HG03378 (cell line): Measurements from ENCODE around the gene EIF3L.

ENCODE experiments used
- ATAC-seq: cut with Tn5 transposase; IDR thresholded peaks from one replicate; pipeline ENCODE4 v1.9.1; 2021; ENCODE audit warnings: mild to moderate bottlenecking, moderate library complexity; ENCODE audit not compliant: unreplicated experiment

Gene EIF3L

DNA sequence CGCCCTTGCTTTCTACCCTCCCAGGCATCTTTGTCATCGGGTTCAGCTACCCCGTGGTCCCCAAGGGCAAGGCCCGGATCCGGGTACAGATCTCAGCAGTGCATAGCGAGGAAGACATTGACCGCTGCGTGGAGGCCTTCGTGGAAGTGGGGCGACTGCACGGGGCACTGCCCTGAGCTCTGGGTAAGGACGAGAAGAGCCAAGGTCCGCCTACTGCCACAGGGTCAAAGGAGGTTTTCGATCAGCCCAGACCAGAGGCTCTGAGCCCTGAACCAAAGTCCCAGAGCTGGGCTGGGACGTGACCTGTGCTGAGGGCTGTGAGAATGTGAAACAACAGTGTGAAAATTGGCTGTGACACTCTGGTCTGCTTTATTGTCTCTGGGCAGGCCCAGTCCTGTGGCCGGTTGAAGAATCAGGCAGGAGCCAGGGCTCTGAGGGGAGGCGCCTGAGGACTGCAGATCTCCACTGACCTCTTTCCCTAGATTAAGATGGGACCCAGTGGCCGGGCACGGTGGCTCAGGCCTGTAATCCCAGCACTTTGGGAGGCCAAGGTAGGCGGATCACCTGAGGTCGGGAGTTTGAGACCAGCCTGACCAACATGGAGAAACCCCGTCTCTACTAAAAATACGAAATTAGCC is 32.6 kb upstream of the EIF3L start:
- no peak for ATAC-seq

DNA sequence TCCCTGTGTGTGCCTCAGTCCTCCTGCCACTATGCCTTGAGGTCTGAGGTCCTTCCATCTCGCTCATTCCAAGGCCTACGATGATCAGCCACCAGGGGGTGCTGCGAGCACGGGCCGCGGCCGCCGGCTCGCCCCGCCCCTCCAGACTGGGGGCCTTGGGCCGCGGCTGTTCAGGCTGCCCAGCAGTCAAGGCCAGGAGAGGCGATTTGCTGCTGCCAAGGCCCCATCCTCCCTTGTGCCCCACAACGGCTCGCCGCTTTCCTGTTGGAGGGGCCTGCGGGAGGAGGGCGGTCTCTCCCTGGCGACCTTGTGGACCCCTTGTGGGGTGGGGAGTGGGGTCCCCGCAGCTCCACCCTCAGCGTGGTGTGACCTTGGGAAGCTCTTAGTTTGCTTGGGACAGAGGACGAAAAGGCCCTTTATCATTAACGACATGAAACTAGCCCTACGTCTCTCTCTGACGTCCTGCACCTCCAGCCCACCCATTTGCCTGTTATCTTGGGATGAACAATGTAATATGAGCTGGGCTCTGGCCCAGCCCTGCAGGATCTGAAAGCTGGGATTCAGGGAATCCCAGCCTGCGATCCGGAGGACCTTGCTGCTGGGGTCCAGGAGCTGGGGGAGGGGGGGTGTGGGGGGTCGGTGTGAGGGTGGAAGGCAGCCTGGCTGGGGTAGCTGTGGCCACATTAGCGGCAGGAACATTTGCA is 31.4 kb upstream of the EIF3L start:
- no peak for ATAC-seq

DNA sequence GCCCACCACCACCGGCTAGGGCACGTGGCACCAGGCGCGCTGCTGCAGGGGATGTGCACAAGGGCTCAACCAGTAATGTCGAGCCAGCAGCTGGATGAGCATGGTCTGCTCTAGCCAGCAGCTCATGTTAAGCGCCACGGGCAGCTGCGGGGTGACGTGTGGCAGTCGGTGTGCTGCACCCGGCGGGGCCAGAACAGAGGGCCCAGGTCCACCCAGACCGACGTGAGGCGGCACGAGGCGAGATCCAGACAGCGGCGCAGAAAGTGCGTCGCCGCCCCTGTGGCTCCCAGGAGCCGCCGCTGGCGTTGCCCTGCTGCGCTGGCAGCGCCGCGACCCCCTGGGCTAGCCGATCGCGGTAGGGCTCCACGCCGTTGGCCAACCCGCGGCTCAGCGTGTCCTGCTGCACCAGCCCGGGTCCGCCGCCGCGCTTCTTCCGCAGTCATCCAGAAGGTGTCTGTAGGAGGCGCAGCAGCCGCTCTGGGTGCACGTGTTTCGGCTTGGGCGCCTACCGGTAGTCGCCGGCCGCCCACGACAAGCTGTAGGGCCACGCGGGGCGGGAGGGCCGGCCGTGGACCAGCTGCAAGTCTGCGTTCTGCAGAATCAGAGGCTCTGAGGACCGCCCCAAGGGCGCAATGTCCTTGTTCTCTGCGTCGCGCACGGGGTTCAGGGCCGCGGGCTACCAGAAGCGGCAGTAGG is 30.7 kb upstream of the EIF3L start:
- ATAC-seq: no peak

DNA sequence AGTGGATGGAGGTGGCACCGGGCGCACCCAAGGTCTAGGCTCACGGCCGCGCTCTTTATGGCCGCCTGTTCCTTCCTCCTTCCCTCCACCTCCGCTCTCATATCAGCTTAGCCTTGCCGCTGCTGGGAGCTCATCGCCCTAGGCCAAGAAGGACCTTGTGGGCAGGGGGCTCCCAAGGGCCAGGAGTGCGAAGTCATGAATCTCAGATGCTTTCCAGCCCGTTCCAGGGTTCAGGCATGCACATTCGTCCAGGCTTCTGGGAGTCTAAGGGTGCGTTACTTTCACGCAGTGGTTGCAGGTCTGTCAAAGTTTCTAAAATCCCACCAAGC is 30.1 kb upstream of the EIF3L start:
- ATAC-seq: no peak

DNA sequence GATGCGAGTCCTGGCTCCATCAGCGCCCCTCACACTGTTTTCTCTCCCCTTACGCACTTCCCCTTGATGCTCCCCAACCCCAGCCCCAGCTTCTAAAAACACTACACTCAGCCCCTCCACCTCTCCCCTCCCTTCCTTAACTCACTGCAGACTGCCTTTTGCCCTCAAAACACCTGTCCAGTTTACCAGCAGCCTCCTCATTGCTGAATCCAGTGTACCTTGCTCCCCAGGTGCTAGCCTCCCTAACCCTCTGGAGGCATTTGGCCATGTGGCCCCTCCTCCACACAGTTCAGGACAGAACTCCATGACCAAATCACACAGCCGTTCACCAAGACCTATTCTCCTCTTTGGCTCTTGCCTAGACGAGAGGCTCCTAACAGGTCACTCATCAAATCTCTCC is 28.9 kb upstream of the EIF3L start:
- ATAC-seq: no peak

DNA sequence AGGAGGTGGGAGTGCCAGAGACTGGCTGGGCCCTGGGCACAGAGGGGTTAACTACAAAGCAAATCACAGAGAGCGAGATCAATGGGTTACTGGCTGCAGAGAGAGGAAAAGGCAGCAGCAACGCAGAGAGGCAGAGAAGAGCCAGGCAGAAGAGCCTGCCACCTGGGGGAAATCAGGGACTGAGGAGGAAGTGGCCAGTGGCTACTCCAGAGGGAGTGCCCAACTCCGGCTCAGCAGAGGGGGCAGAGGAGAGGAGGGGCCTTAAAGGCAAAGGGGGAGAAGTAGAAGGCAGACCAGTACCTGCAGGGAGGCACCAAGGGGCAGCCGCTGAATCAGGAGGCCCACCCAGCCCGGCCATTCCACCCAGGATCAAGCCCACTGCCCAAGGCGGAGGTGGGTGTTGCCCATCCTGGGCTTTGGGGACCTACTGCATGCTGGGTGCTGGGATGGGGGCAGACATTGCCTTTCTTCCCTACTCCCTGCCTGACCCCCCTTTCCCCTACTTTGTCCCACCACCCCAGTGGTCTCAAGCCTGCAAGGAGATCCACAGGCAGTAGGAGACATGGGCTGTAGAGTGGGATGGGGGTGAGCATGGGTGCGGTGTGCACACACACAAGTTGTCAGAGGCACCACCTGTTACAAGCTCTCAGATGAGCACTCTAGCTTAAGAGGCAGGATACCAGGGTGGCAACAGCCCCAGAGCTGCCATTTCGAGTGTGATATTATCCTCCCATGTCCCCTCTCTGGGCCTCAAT is 27.0 kb upstream of the EIF3L start:
- ATAC-seq: no peak

DNA sequence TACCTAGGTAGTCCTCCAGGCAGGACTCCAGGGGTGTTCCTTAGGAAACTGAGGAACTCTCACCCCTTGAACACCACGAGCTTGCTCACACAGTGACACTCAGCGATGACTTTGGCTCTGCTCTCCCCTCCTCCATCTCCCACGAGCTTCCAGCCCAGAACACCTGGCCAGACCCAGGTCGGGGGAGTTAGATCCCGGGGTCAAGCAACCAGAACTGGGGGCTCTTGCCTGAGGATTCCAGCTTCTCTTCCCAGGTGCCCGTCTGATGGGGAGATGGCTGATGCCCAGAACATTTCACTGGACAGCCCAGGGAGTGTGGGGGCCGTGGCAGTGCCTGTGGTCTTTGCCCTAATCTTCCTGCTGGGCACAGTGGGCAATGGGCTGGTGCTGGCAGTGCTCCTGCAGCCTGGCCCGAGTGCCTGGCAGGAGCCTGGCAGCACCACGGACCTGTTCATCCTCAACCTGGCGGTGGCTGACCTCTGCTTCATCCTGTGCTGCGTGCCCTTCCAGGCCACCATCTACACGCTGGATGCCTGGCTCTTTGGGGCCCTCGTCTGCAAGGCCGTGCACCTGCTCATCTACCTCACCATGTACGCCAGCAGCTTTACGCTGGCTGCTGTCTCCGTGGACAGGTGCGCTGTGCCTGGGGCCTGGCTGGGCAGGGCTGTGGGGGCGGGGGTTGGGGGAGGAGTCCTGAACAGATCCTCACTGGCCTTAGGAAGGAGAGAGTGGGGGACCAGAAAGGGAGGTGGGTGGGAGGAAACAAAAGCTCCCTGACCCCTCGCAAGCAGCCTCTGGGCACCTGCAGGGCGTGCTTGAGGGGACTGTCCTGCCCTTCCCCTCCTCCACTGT is 25.9 kb upstream of the EIF3L start, which contains the start of gene GALR3:
GALR3 (plus strand) TSS at position 249 of the 852 bp plus-strand sequence; CDS start at position 274, 25 bp downstream.
- ATAC-seq: no peak

DNA sequence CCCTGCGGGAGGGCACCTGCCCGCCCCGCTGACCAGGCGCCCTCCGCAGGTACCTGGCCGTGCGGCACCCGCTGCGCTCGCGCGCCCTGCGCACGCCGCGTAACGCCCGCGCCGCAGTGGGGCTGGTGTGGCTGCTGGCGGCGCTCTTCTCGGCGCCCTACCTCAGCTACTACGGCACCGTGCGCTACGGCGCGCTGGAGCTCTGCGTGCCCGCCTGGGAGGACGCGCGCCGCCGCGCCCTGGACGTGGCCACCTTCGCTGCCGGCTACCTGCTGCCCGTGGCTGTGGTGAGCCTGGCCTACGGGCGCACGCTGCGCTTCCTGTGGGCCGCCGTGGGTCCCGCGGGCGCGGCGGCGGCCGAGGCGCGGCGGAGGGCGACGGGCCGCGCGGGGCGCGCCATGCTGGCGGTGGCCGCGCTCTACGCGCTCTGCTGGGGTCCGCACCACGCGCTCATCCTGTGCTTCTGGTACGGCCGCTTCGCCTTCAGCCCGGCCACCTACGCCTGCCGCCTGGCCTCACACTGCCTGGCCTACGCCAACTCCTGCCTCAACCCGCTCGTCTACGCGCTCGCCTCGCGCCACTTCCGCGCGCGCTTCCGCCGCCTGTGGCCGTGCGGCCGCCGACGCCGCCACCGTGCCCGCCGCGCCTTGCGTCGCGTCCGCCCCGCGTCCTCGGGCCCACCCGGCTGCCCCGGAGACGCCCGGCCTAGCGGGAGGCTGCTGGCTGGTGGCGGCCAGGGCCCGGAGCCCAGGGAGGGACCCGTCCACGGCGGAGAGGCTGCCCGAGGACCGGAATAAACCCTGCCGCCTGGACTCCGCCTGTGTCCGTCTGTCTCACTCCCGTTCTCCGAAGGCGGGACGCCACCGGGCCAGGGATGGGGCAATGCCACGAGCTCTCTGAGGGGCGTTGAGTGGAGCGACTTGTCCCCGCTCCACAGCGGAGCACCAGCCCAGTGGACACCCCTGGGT is 24.3 kb upstream of the EIF3L start:
- ATAC-seq: no peak

DNA sequence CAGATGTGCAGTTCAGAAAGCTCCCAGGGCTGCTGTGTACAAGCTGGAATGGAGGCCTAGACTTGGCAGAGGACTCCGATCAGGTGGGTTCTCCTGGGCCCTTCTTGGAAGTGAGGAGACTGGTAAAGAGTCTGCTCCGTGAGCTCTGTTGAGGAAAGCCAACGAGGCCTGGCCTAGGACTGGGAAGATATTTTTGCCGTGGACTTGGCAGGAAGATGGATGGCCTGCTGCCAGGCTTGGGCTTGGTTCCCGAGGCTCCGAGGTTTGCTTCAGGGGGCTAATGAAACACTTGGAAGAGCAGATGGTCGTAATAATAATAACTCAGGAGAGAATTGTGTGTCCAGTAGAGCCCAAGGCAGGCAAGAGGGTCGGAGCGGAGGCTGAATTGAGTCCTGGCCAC is 22.2 kb upstream of the EIF3L start:
- no peak for ATAC-seq

DNA sequence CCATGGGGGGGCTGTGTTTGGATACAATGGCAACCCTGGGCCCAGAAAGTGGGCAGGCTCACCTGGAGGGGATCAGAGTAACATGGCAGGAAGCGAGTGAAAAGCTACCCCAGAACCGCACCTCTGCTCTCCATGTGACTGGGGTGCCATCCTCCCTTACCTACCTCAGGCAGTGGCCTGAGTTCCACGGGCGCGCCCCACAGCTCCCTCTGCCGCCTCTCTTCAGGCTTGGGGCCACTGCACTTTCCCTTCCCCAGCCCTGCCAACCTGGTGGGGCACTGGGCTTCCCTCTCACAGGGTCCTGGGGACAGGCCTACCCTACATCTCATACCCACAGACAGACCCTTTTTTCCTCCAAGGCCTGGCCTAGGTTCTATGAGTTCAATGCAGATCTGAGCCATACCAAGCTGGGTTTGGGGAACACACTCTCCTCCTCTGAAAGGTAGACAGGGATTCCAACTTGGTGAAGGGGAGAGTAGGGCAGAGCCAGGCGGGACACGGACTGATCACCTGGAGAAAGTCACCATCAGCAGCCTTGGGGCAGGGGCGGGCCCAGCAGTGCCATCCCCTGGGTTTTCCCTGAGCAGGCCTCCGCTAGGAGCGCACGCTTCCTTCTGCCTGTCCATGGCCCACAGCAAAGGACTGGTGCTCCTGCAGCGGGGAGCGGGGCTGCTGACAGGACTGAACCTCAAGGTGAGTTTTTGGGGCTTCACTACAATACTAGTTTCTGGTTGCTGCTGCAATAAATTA is 19.0 kb upstream of the EIF3L start:
- no peak for ATAC-seq

DNA sequence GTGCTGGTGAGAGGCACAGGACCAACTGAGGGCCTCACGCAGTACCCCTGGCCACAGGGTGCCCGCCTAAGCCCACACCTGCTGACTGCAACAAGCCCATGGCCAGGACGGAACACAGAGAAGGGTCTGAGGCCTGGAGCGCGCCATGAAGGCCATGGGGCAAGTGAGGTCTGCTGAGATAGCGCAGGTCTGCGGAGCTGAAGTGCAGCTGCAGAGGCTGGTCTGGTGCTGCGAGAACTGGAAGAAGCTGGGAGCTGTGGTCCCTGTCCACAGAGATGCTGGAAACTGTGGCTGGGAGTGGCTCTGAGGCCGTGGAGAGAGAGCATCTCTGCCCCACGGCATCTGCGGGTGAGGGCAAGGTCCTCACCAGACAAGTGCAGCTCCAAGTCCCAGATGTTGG is 17.7 kb upstream of the EIF3L start:
- ATAC-seq: no peak

DNA sequence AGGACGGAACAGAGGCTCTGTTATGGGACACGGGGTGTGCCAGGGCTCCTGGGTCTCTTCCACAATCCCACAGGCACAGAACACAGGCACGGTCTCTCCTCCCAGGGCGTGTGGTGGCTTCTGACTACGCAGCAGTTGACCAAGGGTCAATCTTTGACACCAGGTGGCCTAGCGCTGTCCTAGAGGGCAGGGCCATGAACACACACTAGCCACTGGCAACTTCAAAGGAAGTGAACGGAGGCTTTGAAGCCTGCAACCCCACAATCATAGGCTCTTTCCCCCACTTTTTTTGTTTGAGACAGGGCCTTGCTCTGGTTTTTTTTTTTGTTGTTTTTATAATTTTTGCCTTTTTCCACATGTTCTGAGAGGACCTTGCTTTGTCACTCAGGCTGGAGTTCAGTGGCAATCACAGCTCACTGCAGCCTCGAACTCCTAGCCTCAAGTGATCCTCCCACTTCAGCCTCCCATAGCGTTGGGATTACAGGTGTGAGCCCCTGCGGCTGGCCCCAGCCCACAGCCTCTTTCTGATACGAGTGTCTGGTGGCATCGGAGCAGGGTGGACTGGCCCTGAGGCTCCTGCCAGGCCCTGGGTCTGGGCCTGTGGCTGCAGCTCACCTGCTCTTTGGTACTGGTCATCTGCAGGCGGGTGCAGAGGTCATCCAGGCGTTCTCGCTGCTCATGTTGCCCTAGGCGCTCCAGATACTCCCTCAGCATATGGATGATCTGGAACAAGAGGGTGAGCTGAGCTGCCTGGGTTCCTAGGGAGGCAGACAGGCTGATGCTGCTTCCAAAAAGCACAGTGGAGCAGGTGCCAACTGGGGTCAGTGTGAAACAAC is 17.0 kb upstream of the EIF3L start:
- ATAC-seq: no peak

DNA sequence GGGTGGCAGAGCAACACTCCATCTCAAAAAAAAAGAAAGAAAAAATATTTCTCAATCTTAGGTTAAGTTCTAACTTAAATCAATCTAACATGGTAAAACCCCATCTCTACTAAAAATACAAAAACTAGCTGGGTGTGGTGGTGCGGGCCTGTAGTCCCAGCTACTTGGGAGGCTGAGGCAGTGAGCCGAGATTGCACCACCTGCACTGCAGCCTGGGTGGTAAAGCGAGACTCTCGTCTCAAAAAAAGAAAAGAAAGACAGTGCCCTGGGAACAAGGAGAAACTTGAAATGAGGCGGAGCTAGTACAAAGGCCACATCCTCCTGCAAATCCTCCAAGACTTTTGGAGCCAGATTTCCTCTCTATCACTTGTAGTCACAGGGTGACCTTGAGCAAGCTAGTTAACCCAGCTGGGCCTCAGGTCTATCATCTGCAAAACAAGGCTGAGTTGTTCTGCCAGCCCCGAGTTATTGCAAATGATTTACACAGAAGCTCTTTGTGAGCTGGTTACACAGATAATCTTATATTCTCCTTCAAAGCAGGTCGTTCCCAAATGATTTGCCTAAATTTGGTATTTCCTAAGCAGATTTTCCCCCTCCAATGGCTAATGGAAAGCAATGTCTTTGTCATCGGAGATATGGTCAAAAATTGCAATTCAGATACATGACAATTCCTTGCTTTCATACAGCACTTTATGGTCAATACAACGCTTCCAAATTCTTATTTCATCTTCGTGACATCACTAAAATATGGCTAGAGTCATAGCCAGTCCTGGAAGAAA is 7.0 kb upstream of the EIF3L start:
- no peak for ATAC-seq

DNA sequence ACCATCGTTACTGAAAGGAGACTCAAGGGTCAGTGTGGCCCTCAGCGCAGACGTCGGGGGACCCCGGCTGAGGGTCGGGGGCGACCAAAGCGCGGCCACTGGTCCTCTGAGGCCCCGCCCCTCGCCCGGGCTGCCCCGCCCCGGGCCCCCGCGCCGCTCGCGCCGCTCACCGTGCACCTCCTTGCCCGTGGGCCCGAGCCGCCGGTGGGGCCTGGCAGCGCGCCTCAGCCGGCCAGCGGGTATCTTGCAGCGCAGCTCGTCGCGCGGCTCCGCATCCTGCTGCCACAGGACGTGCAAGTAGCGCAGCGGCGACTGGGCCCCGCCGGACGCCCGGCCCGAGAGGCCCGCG is 5.5 kb upstream of the EIF3L start:
- peak; percentile 23 for ATAC-seq

DNA sequence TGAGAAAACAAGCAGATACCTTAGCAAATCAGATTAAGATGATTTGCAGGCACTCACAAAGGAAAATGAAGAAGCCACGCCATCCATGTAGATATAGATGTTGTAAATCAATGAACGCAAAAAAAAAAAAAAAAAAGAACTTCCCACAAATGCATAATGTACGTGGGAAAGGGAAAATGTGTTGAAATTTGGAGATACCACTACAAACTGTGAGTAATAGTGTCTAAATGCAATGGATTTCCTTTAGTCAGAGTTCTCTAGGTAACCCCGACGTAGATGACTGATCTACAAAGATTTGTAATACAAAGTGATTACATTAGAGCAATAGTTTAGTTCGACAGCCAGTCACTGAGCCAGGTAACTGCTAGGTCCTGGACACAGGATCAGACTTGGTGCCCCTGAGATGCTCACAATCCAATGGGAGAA is 4.3 kb upstream of the EIF3L start:
- no peak for ATAC-seq

DNA sequence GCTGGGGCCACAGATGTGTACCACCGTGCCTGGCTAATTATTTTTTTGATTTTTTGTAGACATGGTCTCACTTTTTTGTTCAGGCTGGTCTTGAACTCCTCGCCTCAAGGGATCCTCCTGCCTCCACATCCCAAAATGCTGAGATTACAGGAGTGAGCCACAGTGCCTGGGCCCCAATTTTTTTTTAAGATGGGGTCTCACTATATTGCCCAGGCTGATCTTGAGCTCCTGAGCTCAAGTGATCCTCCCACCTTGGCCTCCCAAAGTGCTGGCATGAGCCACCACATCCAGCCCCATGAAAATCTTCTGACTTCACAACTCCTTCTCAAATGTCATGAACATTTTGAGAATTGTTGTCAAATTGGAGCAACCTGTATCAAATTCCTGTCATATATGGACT is 2.8 kb upstream of the EIF3L start:
- no peak for ATAC-seq

DNA sequence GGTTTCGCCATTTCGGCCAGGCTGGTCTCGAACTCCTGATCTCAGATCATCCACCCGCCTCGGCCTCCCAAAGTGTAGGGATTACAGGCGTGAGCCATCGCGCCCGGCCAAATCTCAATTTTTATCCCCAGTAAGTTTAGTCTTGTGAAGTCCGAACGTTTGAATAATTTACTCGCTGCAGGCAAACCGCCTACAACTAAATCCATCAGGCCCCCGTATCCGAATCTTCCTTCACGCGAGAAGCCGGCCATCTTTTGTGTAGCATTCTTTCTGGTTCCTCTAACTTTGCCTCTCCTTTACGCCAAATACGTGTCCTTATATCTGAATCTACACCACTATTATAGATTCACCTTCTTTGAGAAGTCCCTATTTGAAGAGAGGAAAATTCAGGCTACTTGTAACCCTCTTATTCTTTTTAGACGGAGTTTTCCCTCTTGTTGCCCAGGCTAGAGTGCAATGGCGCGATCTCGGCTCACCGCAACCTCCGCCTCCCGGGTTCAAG is 581 bp upstream of the EIF3L start:
- ATAC-seq: no peak
